GM12878 (cell line): Measurements from ENCODE around the gene POLD1. TPM values are rescaled to one million over a fixed set of nuclear protein-coding genes. Genes with fewer than 3 reads are reported as not detected.

Experiments
- BCL11A ChIP-seq: IDR thresholded peaks from 2 replicates; pipeline ENCODE4 v1.6.1; 2011; ENCODE audit warnings: low read depth, low read length
- CHD2 ChIP-seq: IDR thresholded peaks from 2 replicates; pipeline ENCODE4 v1.6.1; 2011; ENCODE audit warnings: low read depth, low read length, improper control_type of control experiment, borderline replicate concordance
- CREM ChIP-seq: IDR thresholded peaks from 2 replicates; pipeline ENCODE4 v1.6.1; 2014; ENCODE audit warnings: antibody characterized with exemption, low read depth
- DPF2 ChIP-seq: fragments of 450-650 bp; IDR thresholded peaks from 2 replicates; pipeline ENCODE4 v1.6.1; 2017; ENCODE audit warnings: mild to moderate bottlenecking
- ESRRA ChIP-seq: IDR thresholded peaks from 2 replicates; pipeline ENCODE4 v1.6.1; 2012; ENCODE audit warnings: mild to moderate bottlenecking, low read length, improper control_type of control experiment
- ETV6 ChIP-seq, 2 experiments: fragments of 450-650 bp in 1 of 2; IDR thresholded peaks in 1 of 2; conservative IDR thresholded peaks in 1 of 2; 2 replicates each; pipeline ENCODE4 v1.6.1; 2014; ENCODE audit warnings: antibody characterized with exemption in 1 of 2, borderline replicate concordance in 1 of 2, low read depth in 1 of 2, mild to moderate bottlenecking in 1 of 2, moderate library complexity in 1 of 2
- FOS ChIP-seq: IDR thresholded peaks from 3 replicates; pipeline ENCODE4 v1.6.1; 2011; ENCODE audit warnings: borderline replicate concordance; ENCODE audit not compliant: insufficient read length; ENCODE audit errors: extremely low read depth
- HCFC1 ChIP-seq: fragments of 150-350 bp; IDR thresholded peaks from 2 replicates; pipeline ENCODE4 v1.6.1; 2014; ENCODE audit warnings: low read length
- MTA2 ChIP-seq: fragments of 450-650 bp; IDR thresholded peaks from 2 replicates; pipeline ENCODE4 v1.6.1; 2016; ENCODE audit warnings: low read depth, mild to moderate bottlenecking, moderate library complexity
- NFYB ChIP-seq: IDR thresholded peaks from 2 replicates; pipeline ENCODE4 v1.6.1; 2011; ENCODE audit warnings: low read depth, mild to moderate bottlenecking, low read length, improper control_type of control experiment, moderate library complexity; ENCODE audit not compliant: insufficient read depth
- NR2F1 ChIP-seq: fragments of 450-650 bp; conservative IDR thresholded peaks from 2 replicates; pipeline ENCODE4 v1.6.1; 2017; ENCODE audit warnings: mild to moderate bottlenecking
- POU2F2 ChIP-seq: IDR thresholded peaks from 3 replicates; pipeline ENCODE4 v1.6.1; 2011; ENCODE audit warnings: low read depth, mild to moderate bottlenecking, low read length, borderline replicate concordance
- RBBP5 ChIP-seq: fragments of 200-600 bp; sonication (generic); conservative IDR thresholded peaks from 2 replicates; pipeline ENCODE4 v1.6.1; 2016
- RCOR1 ChIP-seq: conservative IDR thresholded peaks from 2 replicates; pipeline ENCODE4 v1.6.1; 2012; ENCODE audit warnings: low read depth, low read length, improper control_type of control experiment
- RFX5 ChIP-seq: IDR thresholded peaks from 2 replicates; pipeline ENCODE4 v1.6.1; 2011; ENCODE audit warnings: low read depth, low read length, improper control_type of control experiment
- RUNX3 ChIP-seq: IDR thresholded peaks from 2 replicates; pipeline ENCODE4 v1.6.1; 2012; ENCODE audit warnings: low read length, inconsistent platforms
- SIN3A ChIP-seq: IDR thresholded peaks from 2 replicates; pipeline ENCODE4 v1.6.1; 2012; ENCODE audit warnings: low read depth, low read length, improper control_type of control experiment
- SMAD1 ChIP-seq: fragments of 450-650 bp; IDR thresholded peaks from 2 replicates; pipeline ENCODE4 v1.6.1; 2018; ENCODE audit warnings: mild to moderate bottlenecking, low read depth; ENCODE audit not compliant: partially characterized antibody
- SMARCA5 ChIP-seq: fragments of 450-650 bp; IDR thresholded peaks from 2 replicates; pipeline ENCODE4 v1.6.1; 2017; ENCODE audit warnings: mild to moderate bottlenecking
- SUPT20H ChIP-seq: IDR thresholded peaks from 2 replicates; pipeline ENCODE4 v1.6.1; 2011; ENCODE audit warnings: low read depth, mild to moderate bottlenecking, low read length, moderate library complexity, borderline replicate concordance; ENCODE audit not compliant: control insufficient read depth
- SUZ12 ChIP-seq: fragments of 200-600 bp; sonication (generic); IDR thresholded peaks from one replicate; pipeline ENCODE4 v1.6.1; 2018; ENCODE audit warnings: antibody characterized with exemption, mild to moderate bottlenecking; ENCODE audit not compliant: unreplicated experiment
- TAF1 ChIP-seq: IDR thresholded peaks from 2 replicates; pipeline ENCODE4 v1.6.1; 2011; ENCODE audit warnings: mild to moderate bottlenecking, low read depth, low read length, borderline replicate concordance
- TARDBP ChIP-seq: IDR thresholded peaks from 2 replicates; pipeline ENCODE4 v1.6.1; 2016; ENCODE audit warnings: borderline replicate concordance
- TBL1XR1 ChIP-seq: IDR thresholded peaks from 2 replicates; pipeline ENCODE4 v1.6.1; 2012; ENCODE audit warnings: low read depth, low read length, improper control_type of control experiment
- TCF7 ChIP-seq: IDR thresholded peaks from 2 replicates; pipeline ENCODE4 v1.6.1; 2014; ENCODE audit warnings: antibody characterized with exemption, borderline replicate concordance
- WRNIP1 ChIP-seq: IDR thresholded peaks from 2 replicates; pipeline ENCODE4 v1.6.1; 2011; ENCODE audit warnings: low read depth, low read length, improper control_type of control experiment, borderline replicate concordance
- ZNF24 ChIP-seq: fragments of 450-650 bp; IDR thresholded peaks from 2 replicates; pipeline ENCODE4 v1.6.1; 2017; ENCODE audit warnings: antibody characterized with exemption, mild to moderate bottlenecking
- ZNF274 ChIP-seq: IDR thresholded peaks from one replicate; pipeline ENCODE4 v1.8.0; 2011; ENCODE audit not compliant: insufficient read length, insufficient read depth
- polyA plus RNA-seq, 11 experiments: library from polyadenylated mRNA; depleted of rRNA in 4 of 11; unstranded in 6 of 11; stranded (reverse) in 5 of 11; fragments of >200 nt; fragmentation: Nextera tagmentation in 4 of 11; fragmentation: Illumina TruSeq in 1 of 11; extraction: Ambion mirVana in 4 of 11; extraction: Trizol in 1 of 11; gene quantifications; 1 replicate in 1 of 11; 2 replicates in 10 of 11; pipeline versions ENCODE4 v1.2.1 to v1.2.3, GENCODE V29; 2011 to 2016; ENCODE audit warnings: inconsistent platforms in 2 of 11, missing spikeins in 2 of 11, low read depth in 1 of 11
- total RNA-seq, 4 experiments: library from RNA; depleted of rRNA in 3 of 4; stranded (reverse); fragments of >200 nt in 3 of 4; fragmentation: Illumina TruSeq in 1 of 4; extraction: Trizol in 1 of 4; gene quantifications; 2 replicates each; pipeline versions ENCODE4 v1.2.1 to v1.2.3, GENCODE V29; 2013 to 2021
- TF ChIP-seq, protein P1 (sequence below), 3 experiments: IDR thresholded peaks in 2 of 3; conservative IDR thresholded peaks in 1 of 3; 2 replicates each; pipeline ENCODE4 v1.5.1; 2011; ENCODE audit warnings: low read depth in 3 of 3, low read length in 3 of 3, mild to moderate bottlenecking in 3 of 3, control low read depth in 2 of 3, moderate library complexity in 2 of 3, inconsistent platforms in 1 of 3, mixed read lengths in 1 of 3; ENCODE audit not compliant: control insufficient read depth in 2 of 3, insufficient read depth in 1 of 3; ENCODE audit errors: extremely low read depth in 1 of 3
- TF ChIP-seq, protein P2 (sequence below): fragments of 450-650 bp; conservative IDR thresholded peaks from 2 replicates; pipeline ENCODE4 v1.6.1; 2017; ENCODE audit warnings: mild to moderate bottlenecking, moderate library complexity

POLD1 gene
- total and polyA plus RNA-seq, 10 of the 15 experiments (the other 5 are each of a cell fraction or from before 2014, with no cell fraction given), result 0.76 to 165 (median 63.4) TPM

- no peak for TF ChIP-seq RCOR1
- no peak for TF ChIP-seq MTA2
- no peak for TF ChIP-seq ESRRA
- no peak for TF ChIP-seq BCL11A
- TF ChIP-seq HCFC1, result no peak
- TF ChIP-seq CREM, result peak; percentile 71
- TF ChIP-seq, protein P1, sequence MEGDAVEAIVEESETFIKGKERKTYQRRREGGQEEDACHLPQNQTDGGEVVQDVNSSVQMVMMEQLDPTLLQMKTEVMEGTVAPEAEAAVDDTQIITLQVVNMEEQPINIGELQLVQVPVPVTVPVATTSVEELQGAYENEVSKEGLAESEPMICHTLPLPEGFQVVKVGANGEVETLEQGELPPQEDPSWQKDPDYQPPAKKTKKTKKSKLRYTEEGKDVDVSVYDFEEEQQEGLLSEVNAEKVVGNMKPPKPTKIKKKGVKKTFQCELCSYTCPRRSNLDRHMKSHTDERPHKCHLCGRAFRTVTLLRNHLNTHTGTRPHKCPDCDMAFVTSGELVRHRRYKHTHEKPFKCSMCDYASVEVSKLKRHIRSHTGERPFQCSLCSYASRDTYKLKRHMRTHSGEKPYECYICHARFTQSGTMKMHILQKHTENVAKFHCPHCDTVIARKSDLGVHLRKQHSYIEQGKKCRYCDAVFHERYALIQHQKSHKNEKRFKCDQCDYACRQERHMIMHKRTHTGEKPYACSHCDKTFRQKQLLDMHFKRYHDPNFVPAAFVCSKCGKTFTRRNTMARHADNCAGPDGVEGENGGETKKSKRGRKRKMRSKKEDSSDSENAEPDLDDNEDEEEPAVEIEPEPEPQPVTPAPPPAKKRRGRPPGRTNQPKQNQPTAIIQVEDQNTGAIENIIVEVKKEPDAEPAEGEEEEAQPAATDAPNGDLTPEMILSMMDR (IDR thresholded peaks at IDR 0.05 in 2 of 3, conservative IDR thresholded peaks at IDR 0.05 in 1 of 3; ENCODE audit: control insufficient read depth in 2 of 3, extremely low read depth in 1 of 3, insufficient read depth in 1 of 3, low read depth in 3 of 3, low read length in 3 of 3), result peak; percentile 35 to 43 (median 40); a peak in 5 of 6 replicates
- 0 out of 3 replicates have a peak, but pooled peaks have one; percentile 37 for TF ChIP-seq POU2F2
- TF ChIP-seq SMAD1, result no peak
- TF ChIP-seq SUZ12, result no peak
- no peak for TF ChIP-seq ZNF24
- TF ChIP-seq NFYB, result no peak
- TF ChIP-seq RFX5, result no peak
- peak; percentile 50; the same call in 1 of the 2 replicates for TF ChIP-seq RUNX3
- no peak for TF ChIP-seq TBL1XR1
- no peak for TF ChIP-seq RBBP5
- TF ChIP-seq TAF1, result 0 out of 2 replicates have a peak, but pooled peaks have one; percentile 25
- no peak for TF ChIP-seq TARDBP
- no peak for TF ChIP-seq NR2F1
- TF ChIP-seq CHD2, result no peak
- TF ChIP-seq TCF7, result no peak
- no peak for TF ChIP-seq WRNIP1
- TF ChIP-seq DPF2, result peak; percentile 1; the same call in 1 of the 2 replicates
- TF ChIP-seq, protein P2, sequence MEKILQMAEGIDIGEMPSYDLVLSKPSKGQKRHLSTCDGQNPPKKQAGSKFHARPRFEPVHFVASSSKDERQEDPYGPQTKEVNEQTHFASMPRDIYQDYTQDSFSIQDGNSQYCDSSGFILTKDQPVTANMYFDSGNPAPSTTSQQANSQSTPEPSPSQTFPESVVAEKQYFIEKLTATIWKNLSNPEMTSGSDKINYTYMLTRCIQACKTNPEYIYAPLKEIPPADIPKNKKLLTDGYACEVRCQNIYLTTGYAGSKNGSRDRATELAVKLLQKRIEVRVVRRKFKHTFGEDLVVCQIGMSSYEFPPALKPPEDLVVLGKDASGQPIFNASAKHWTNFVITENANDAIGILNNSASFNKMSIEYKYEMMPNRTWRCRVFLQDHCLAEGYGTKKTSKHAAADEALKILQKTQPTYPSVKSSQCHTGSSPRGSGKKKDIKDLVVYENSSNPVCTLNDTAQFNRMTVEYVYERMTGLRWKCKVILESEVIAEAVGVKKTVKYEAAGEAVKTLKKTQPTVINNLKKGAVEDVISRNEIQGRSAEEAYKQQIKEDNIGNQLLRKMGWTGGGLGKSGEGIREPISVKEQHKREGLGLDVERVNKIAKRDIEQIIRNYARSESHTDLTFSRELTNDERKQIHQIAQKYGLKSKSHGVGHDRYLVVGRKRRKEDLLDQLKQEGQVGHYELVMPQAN, result no peak
- TF ChIP-seq ZNF274, result no peak
- no peak for TF ChIP-seq ETV6 (conservative IDR thresholded peaks at IDR 0.05 in 1 of 2, IDR thresholded peaks at IDR 0.05 in 1 of 2; ENCODE audit: borderline replicate concordance in 1 of 2, low read depth in 1 of 2)
- TF ChIP-seq SUPT20H, result no peak
- no peak for TF ChIP-seq SMARCA5
- TF ChIP-seq SIN3A, result no peak
- no peak for TF ChIP-seq FOS
Measured at GRCh38 chr19:50460161-50460765, 76.1 kb downstream of the POLD1 start (continued).
